ENCODE data around the gene ZFP30. TPM values are rescaled to one million over a fixed set of nuclear protein-coding genes. Genes with fewer than 3 reads are reported as not detected.

Gene ZFP30
- 6.3 to 9.3 TPM (median 8.0 TPM) in 5 replicates for total RNA-seq (2022; extraction: Qiagen RNA extraction; ENCODE audit: low read depth)

DNA sequence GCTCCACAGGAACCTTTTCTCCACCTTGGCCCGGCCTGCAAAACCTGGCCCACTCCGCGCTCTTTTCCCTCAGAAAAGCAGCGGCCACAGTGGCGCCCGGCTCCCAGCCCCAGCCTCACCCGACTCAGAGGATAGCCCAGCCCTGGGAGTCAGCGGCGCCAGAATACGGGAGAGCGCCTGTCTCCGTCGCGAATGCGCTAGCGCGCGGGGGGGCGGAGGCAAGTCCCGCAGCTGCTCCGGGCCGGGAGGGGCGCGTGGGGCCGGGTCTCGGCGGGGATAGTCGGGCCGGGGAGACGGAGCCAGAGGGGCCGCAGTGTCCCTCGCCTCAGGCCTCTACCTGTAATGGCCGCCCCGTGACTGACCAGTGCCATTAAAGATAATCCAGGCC lies at the start of gene ZFP30:
TSS of gene ZFP30 (minus strand) at position 165 of the 388 bp plus-strand sequence. CDS start 7,643 bp downstream, outside the sequence.

DNA sequence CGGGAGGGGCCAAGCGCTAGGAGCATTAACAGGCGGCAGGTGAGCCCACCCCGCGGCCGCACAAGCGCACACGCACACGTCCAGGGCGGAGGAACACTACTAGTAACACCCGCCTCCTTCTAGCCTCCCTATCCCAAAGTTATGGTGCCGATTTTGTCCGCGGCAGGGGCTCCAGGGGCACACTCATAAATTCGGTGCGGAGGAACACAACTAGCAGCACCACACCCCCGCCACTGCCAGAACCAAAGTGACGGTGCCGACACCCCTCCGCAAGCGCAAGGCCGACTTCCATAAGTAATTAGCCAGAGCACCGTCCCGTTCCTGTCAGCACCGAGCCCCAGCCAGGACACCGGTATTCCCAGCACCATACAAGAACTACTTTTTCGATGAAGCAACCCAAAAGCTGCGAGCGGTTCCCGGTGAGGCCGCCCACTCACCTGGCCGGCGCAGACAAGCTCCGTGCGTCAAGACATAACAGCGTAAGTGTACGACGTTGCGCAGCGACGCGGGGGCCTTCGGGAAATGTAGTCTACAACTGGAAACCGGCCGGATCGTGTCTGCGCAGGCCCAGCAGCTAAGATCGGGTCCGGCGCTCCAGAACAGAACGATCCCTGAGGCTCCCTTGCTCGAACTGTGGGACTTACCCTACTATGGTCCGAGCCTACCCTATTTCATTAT lies 60.8 kb downstream of the ZFP30 start, which contains the start of the genes ZNF540 and ZNF571:
TSS of gene ZNF540 (plus strand) at position 573 of the 678 bp plus-strand sequence. CDS start 3,572 bp downstream, outside the sequence.
TSS of gene ZNF571 (minus strand) at position 489 of the 678 bp plus-strand sequence. CDS start 8,116 bp downstream, outside the sequence.

Other genes with a start within 250 kb of the ZFP30 start
- gene ZNF569, start 188.0 kb downstream of the ZFP30 start, total RNA-seq (2022; extraction: Qiagen RNA extraction; ENCODE audit: low read depth), result 4.0 to 5.9 TPM (median 4.4 TPM) in 5 replicates
- 2.9 to 4.5 TPM (median 3.2 TPM) in 5 replicates for gene ZNF570, start 186.1 kb downstream of the ZFP30 start, total RNA-seq (2022; extraction: Qiagen RNA extraction; ENCODE audit: low read depth)
- 0.16 TPM in 1 of 5 replicates, not detected in the others for gene ZNF793, start 148.5 kb downstream of the ZFP30 start, total RNA-seq (2022; extraction: Qiagen RNA extraction; ENCODE audit: low read depth)
- gene ZNF571, start 60.7 kb downstream of the ZFP30 start, total RNA-seq (2022; extraction: Qiagen RNA extraction; ENCODE audit: low read depth), result 0.76 to 2.0 TPM (median 0.99 TPM) in 5 replicates
- gene ZNF540, start 60.6 kb downstream of the ZFP30 start, total RNA-seq (2022; extraction: Qiagen RNA extraction; ENCODE audit: low read depth), result 0.14 TPM in 2 of 5 replicates, not detected in the others
- gene ZNF607, start 64.3 kb upstream of the ZFP30 start, total RNA-seq (2022; extraction: Qiagen RNA extraction; ENCODE audit: low read depth), result 3.9 to 6.6 TPM (median 5.1 TPM) in 5 replicates
- 1.2 to 3.3 TPM (median 2.3 TPM) in 5 replicates for gene ZNF573, start 124.1 kb upstream of the ZFP30 start, total RNA-seq (2022; extraction: Qiagen RNA extraction; ENCODE audit: low read depth)